Left ventricle myocardium inferior (tissue), 1 donor: ENCODE results near the gene ZBTB6. TPM values are rescaled to one million over a fixed set of nuclear protein-coding genes. Genes with fewer than 3 reads are reported as not detected.

Experiments
- DNase-seq: peaks from one replicate; pipeline ENCODE4 v3.0.0-alpha.2; 2020
- H3K27ac ChIP-seq: fragments of 200-600 bp; replicated peaks from 2 replicates; pipeline ENCODE4 v1.8.0; 2021
- H3K27me3 ChIP-seq: fragments of 200-600 bp; 2 replicates; pipeline ENCODE4 v1.8.0; 2021; ENCODE audit warnings: low read depth
- H3K36me3 ChIP-seq: fragments of 200-600 bp; 2 replicates; pipeline ENCODE4 v1.8.0; 2021
- H3K4me1 ChIP-seq: fragments of 200-600 bp; 2 replicates; pipeline ENCODE4 v1.8.0; 2021
- H3K4me3 ChIP-seq: fragments of 200-600 bp; 2 replicates; pipeline ENCODE4 v1.8.0; 2021; ENCODE audit warnings: mild to moderate bottlenecking, moderate library complexity
- H3K9me3 ChIP-seq: fragments of 200-600 bp; replicated peaks from 2 replicates; pipeline ENCODE4 v1.8.0; 2021
- CTCF ChIP-seq: fragments of 200-600 bp; IDR thresholded peaks from 2 replicates; pipeline ENCODE4 v1.8.0; 2021; ENCODE audit warnings: antibody characterized with exemption, mild to moderate bottlenecking, borderline replicate concordance
- intact Hi-C: fragments of 100-400 bp; cut with micrococcal nuclease; formaldehyde crosslinking; loops from one replicate; pipeline ENCODE4 v1.11.0; 2022
- long read RNA-seq: library from polyadenylated mRNA; unstranded; transcript quantifications from one replicate; pipeline ENCODE4 v2.0.0, GENCODE V29; 2021
- total RNA-seq: library from RNA; stranded (reverse); fragmentation: NEBNext Ultra II Directional; extraction: Animal tissue kit (Norgen Biotek cat#: 25700); gene quantifications from one replicate; pipeline ENCODE4 v1.2.1, GENCODE V29; 2021
- donor health status: DM: no; HTN: yes; CAD: no; lungs with severe emphysema.

ZBTB6 gene
- 6.0 TPM for total RNA-seq
- long read RNA-seq, full-length matches to known transcripts = 6 of 6 reads
- long read RNA-seq, partial matches to known transcripts = 0 of 6 reads
- long read RNA-seq, other reads (novel, unspliced or antisense) = 0 of 6 reads

- Histone ChIP-seq H3K27me3 (no peaks in the 10 kb centered on the region), H3K36me3 (peaks cover 23% of the 10 kb centered on the region), H3K4me3 (peak within 1 kb of the TSS; percentile 89), H3K9me3 (no peaks in the 10 kb centered on the region), H3K27ac (peak within 1 kb of the TSS; percentile 88), H3K4me1 (peaks cover 28% of the 10 kb centered on the region)
- peak; percentile 64 for DNase-seq
- no peak for TF ChIP-seq CTCF
- intact Hi-C loops = no loop called here
These were observed at the start of gene ZBTB6 for GRCh38 chr9:122912964-122913673. Gene ZBTB6 (minus strand): TSS chr9:122913323. CDS start chr9:122912072, 1,251 bp downstream.

- H3K27me3 ChIP-seq = no peaks in the 10 kb centered on the region
- intact Hi-C loops = no loop called here
- H3K36me3 ChIP-seq = peaks cover 53% of the 10 kb centered on the region
- H3K4me3 ChIP-seq = no peak overlapping the region
- no peak for DNase-seq
- no peak for TF ChIP-seq CTCF
- H3K27ac ChIP-seq = no peak overlapping the region
- peaks cover 4% of the 10 kb centered on the region for H3K9me3 ChIP-seq
- H3K4me1 ChIP-seq = peaks cover 10% of the 10 kb centered on the region
These were observed 48.0 kb upstream of the ZBTB6 start for GRCh38 chr9:122961139-122961538.

- Histone ChIP-seq H3K9me3 (peaks cover 1% of the 10 kb centered on the region), H3K4me1 (peaks cover 36% of the 10 kb centered on the region), H3K36me3 (peaks cover 22% of the 10 kb centered on the region), H3K27ac (no peak overlapping the region), H3K27me3 (no peaks in the 10 kb centered on the region), H3K4me3 (no peak overlapping the region)
- no peak for TF ChIP-seq CTCF
- intact Hi-C loops = no loop called here
- no peak for DNase-seq
These were observed 42.8 kb upstream of the ZBTB6 start for GRCh38 chr9:122955961-122956360.

GRCh38 chr9:122954253-122954691 is 41.1 kb upstream of the ZBTB6 start:
- Histone ChIP-seq H3K4me1 (peaks cover 53% of the 10 kb centered on the region), H3K36me3 (peaks cover 9% of the 10 kb centered on the region), H3K27me3 (no peaks in the 10 kb centered on the region), H3K27ac (peak overlapping the region; percentile 22), H3K9me3 (no peaks in the 10 kb centered on the region), H3K4me3 (no peak overlapping the region)
- intact Hi-C loops = no loop called here
- no peak for TF ChIP-seq CTCF
- no peak for DNase-seq

- Histone ChIP-seq H3K9me3 (no peaks in the 10 kb centered on the region), H3K27me3 (no peaks in the 10 kb centered on the region), H3K4me3 (no peak overlapping the region), H3K4me1 (peaks cover 68% of the 10 kb centered on the region), H3K36me3 (no peaks in the 10 kb centered on the region), H3K27ac (no peak overlapping the region)
- TF ChIP-seq CTCF = no peak
- intact Hi-C loops = no loop called here
- DNase-seq = no peak
These were observed 37.9 kb upstream of the ZBTB6 start for GRCh38 chr9:122951056-122951455.
